GM23338 (cell line): ENCODE results near the gene MIEF2. TPM values are rescaled to one million over a fixed set of nuclear protein-coding genes. Genes with fewer than 3 reads are reported as not detected.

Source experiments
- CREB1 ChIP-seq: fragments of 250-450 bp; sonication (Bioruptor Pico); IDR thresholded peaks from 2 replicates; pipeline ENCODE4 v1.5.0; 2020; ENCODE audit warnings: low read depth, mild to moderate bottlenecking, moderate library complexity
- EZH2phosphoT487 ChIP-seq: fragments of 200-600 bp; sonication (generic); IDR thresholded peaks from one replicate; pipeline ENCODE4 v1.8.1; 2018; ENCODE audit warnings: antibody characterized with exemption; ENCODE audit not compliant: unreplicated experiment
- JUNB ChIP-seq: IDR thresholded peaks from one replicate; pipeline ENCODE4 v1.6.1; 2016; ENCODE audit warnings: antibody characterized with exemption; ENCODE audit not compliant: unreplicated experiment
- NANOG ChIP-seq: IDR thresholded peaks from 2 replicates; pipeline ENCODE4 v1.6.1; 2016; ENCODE audit warnings: antibody characterized with exemption, borderline replicate concordance
- STAT1 ChIP-seq: IDR thresholded peaks from one replicate; pipeline ENCODE4 v1.6.1; 2016; ENCODE audit warnings: antibody characterized with exemption; ENCODE audit not compliant: unreplicated experiment
- ZNF331 ChIP-seq: fragments of 250-450 bp; sonication (Bioruptor Pico); IDR thresholded peaks from 2 replicates; pipeline ENCODE4 v1.5.0; 2020; ENCODE audit warnings: low read depth, mild to moderate bottlenecking, moderate library complexity
- ZNF462 ChIP-seq: fragments of 250-450 bp; sonication (Bioruptor Pico); IDR thresholded peaks from 2 replicates; pipeline ENCODE4 v1.5.0; 2020; ENCODE audit warnings: mild to moderate bottlenecking, moderate library complexity
- polyA plus RNA-seq: library from polyadenylated mRNA; unstranded; fragments of >200 nt; fragmentation: Nextera tagmentation; extraction: Ambion mirVana; gene quantifications from 2 replicates; pipeline ENCODE4 v1.2.1, GENCODE V29; 2016
- total RNA-seq: library from RNA; depleted of rRNA; stranded (reverse); fragments of >200 nt; shearing (Covaris generic); gene quantifications from 2 replicates; pipeline ENCODE4 v1.2.3, GENCODE V29; 2014
- TF ChIP-seq, protein P1 (sequence below), 2 experiments: fragments of 200-600 bp in 1 of 2; sonication (generic) in 1 of 2; conservative IDR thresholded peaks; 2 replicates each; pipeline versions ENCODE4 v1.5.1 to v1.6.1; 2016 to 2017; ENCODE audit warnings: antibody characterized with exemption in 2 of 2, low read depth in 2 of 2, mild to moderate bottlenecking in 2 of 2, moderate library complexity in 1 of 2
- TF ChIP-seq, protein P2 (sequence below): IDR thresholded peaks from 2 replicates; pipeline ENCODE4 v1.6.1; 2016; ENCODE audit warnings: antibody characterized with exemption

MIEF2 gene
- total and polyA plus RNA-seq, 2 experiments from 2014 or later = 8.2 to 26.5 TPM

DNA sequence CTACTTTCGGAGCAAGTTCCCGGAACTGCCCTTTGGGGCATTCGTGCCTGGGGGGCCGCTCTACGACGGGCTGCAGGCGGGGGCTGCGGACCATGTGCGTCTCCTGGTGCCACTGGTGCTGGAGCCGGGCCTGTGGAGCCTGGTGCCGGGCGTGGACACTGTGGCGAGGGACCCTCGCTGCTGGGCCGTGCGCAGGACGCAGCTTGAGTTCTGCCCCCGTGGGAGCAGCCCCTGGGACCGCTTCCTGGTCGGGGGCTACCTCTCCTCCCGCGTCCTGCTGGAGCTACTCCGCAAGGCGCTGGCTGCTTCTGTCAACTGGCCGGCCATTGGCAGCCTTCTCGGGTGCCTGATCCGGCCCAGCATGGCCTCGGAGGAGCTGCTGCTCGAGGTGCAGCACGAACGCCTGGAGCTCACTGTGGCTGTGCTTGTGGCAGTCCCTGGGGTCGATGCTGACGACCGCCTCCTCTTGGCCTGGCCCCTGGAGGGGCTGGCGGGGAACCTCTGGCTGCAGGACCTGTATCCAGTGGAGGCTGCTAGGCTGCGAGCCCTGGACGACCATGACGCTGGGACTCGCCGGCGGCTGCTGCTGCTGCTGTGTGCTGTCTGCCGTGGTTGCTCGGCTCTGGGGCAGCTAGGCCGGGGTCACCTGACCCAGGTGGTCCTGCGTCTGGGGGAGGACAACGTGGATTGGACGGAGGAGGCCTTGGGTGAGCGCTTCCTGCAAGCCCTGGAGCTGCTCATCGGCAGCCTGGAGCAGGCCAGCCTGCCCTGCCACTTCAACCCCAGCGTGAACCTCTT, 3.6 kb downstream of the MIEF2 start (continued):
- no peak for TF ChIP-seq ZNF462
- no peak for TF ChIP-seq JUNB
- TF ChIP-seq, protein P1, sequence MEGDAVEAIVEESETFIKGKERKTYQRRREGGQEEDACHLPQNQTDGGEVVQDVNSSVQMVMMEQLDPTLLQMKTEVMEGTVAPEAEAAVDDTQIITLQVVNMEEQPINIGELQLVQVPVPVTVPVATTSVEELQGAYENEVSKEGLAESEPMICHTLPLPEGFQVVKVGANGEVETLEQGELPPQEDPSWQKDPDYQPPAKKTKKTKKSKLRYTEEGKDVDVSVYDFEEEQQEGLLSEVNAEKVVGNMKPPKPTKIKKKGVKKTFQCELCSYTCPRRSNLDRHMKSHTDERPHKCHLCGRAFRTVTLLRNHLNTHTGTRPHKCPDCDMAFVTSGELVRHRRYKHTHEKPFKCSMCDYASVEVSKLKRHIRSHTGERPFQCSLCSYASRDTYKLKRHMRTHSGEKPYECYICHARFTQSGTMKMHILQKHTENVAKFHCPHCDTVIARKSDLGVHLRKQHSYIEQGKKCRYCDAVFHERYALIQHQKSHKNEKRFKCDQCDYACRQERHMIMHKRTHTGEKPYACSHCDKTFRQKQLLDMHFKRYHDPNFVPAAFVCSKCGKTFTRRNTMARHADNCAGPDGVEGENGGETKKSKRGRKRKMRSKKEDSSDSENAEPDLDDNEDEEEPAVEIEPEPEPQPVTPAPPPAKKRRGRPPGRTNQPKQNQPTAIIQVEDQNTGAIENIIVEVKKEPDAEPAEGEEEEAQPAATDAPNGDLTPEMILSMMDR (conservative IDR thresholded peaks at IDR 0.05; ENCODE audit: low read depth in 2 of 2) = no peak
- TF ChIP-seq CREB1 (CRISPR knock-in tag) = no peak
- TF ChIP-seq, protein P2, sequence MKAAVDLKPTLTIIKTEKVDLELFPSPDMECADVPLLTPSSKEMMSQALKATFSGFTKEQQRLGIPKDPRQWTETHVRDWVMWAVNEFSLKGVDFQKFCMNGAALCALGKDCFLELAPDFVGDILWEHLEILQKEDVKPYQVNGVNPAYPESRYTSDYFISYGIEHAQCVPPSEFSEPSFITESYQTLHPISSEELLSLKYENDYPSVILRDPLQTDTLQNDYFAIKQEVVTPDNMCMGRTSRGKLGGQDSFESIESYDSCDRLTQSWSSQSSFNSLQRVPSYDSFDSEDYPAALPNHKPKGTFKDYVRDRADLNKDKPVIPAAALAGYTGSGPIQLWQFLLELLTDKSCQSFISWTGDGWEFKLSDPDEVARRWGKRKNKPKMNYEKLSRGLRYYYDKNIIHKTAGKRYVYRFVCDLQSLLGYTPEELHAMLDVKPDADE = no peak
- TF ChIP-seq NANOG = no peak
- no peak for TF ChIP-seq STAT1
- no peak for TF ChIP-seq ZNF331 (CRISPR knock-in tag)
- no peak for TF ChIP-seq EZH2phosphoT487
